H9 (cell line): ENCODE results near the gene CNOT4. TPM values are rescaled to one million over a fixed set of nuclear protein-coding genes. Genes with fewer than 3 reads are reported as not detected.
A peak's percentile ranks its signal among the peaks of the same experiment; 100 is the strongest.

Experiments
- DNase-seq: peaks from one replicate; pipeline ENCODE4 v3.0.0-alpha.2; 2017
- H2AFZ ChIP-seq: one replicate; pipeline ENCODE4 v1.6.1; 2013; ENCODE audit warnings: mild to moderate bottlenecking, low read length, control low read depth, moderate library complexity
- H2AK5ac ChIP-seq: 2 replicates; pipeline ENCODE4 v1.6.1; 2013; ENCODE audit warnings: low read length, control low read depth, mixed read lengths; ENCODE audit not compliant: insufficient read length
- H2BK120ac ChIP-seq: one replicate; pipeline ENCODE4 v1.6.1; 2013; ENCODE audit warnings: low read depth, mild to moderate bottlenecking, low read length, control low read depth, inconsistent platforms; ENCODE audit not compliant: poor library complexity, severe bottlenecking
- H2BK12ac ChIP-seq: 2 replicates; pipeline ENCODE4 v1.6.1; 2013; ENCODE audit warnings: low read length, control low read depth, mixed read lengths, low read depth; ENCODE audit not compliant: insufficient read length
- H2BK15ac ChIP-seq: 2 replicates; pipeline ENCODE4 v1.6.1; 2013; ENCODE audit warnings: low read depth, low read length, control low read depth
- H2BK20ac ChIP-seq: one replicate; pipeline ENCODE4 v1.6.1; 2013; ENCODE audit warnings: low read depth, mild to moderate bottlenecking, low read length, control low read depth, inconsistent platforms; ENCODE audit not compliant: poor library complexity, severe bottlenecking
- H2BK5ac ChIP-seq: 2 replicates; pipeline ENCODE4 v1.6.1; 2013; ENCODE audit warnings: low read length, control low read depth, mixed read lengths; ENCODE audit not compliant: insufficient read length
- H3K14ac ChIP-seq: 2 replicates; pipeline ENCODE4 v1.6.1; 2013; ENCODE audit warnings: low read length, control low read depth; ENCODE audit not compliant: insufficient read depth
- H3K18ac ChIP-seq: 2 replicates; pipeline ENCODE4 v1.6.1; 2013; ENCODE audit warnings: low read depth, mild to moderate bottlenecking, mixed read lengths, low read length, control low read depth; ENCODE audit not compliant: insufficient read length
- H3K23ac ChIP-seq: 2 replicates; pipeline ENCODE4 v1.6.1; 2013; ENCODE audit warnings: low read length, control low read depth, mixed read lengths, low read depth; ENCODE audit not compliant: insufficient read length
- H3K23me2 ChIP-seq: 2 replicates; pipeline ENCODE4 v1.6.1; 2013; ENCODE audit warnings: low read depth, mild to moderate bottlenecking, mixed read lengths, low read length, control low read depth; ENCODE audit not compliant: insufficient read length, poor library complexity, severe bottlenecking
- H3K27ac ChIP-seq: 2 replicates; pipeline ENCODE4 v1.5.1; 2013; ENCODE audit warnings: low read length, control low read depth, mixed read lengths, low read depth; ENCODE audit not compliant: insufficient read length
- H3K27me3 ChIP-seq: 2 replicates; pipeline ENCODE4 v1.6.1; 2013; ENCODE audit warnings: low read length, control low read depth, inconsistent platforms; ENCODE audit not compliant: insufficient read depth
- H3K4ac ChIP-seq: 2 replicates; pipeline ENCODE4 v1.6.1; 2013; ENCODE audit warnings: low read depth, mild to moderate bottlenecking, control low read depth, inconsistent platforms, low read length, moderate library complexity
- H3K4me1 ChIP-seq: 2 replicates; pipeline ENCODE4 v1.6.1; 2013; ENCODE audit warnings: low read length, control low read depth, inconsistent platforms; ENCODE audit not compliant: insufficient read depth
- H3K4me2 ChIP-seq: 2 replicates; pipeline ENCODE4 v1.6.1; 2013; ENCODE audit warnings: low read length, control low read depth, mixed read lengths; ENCODE audit not compliant: insufficient read length, insufficient read depth
- H3K56ac ChIP-seq: 2 replicates; pipeline ENCODE4 v1.6.1; 2013; ENCODE audit warnings: low read depth, mild to moderate bottlenecking, mixed read lengths, low read length, control low read depth; ENCODE audit not compliant: insufficient read length
- H3K79me1 ChIP-seq: 2 replicates; pipeline ENCODE4 v1.6.1; 2013; ENCODE audit warnings: low read depth, mild to moderate bottlenecking, moderate library complexity, low read length, control low read depth, inconsistent platforms; ENCODE audit not compliant: insufficient read depth, poor library complexity, severe bottlenecking
- H3K79me2 ChIP-seq: 2 replicates; pipeline ENCODE4 v1.6.1; 2013; ENCODE audit warnings: low read length, control low read depth, inconsistent platforms; ENCODE audit not compliant: insufficient read depth
- H3K9ac ChIP-seq: 2 replicates; pipeline ENCODE4 v1.6.1; 2013; ENCODE audit warnings: low read length, control low read depth, mixed read lengths; ENCODE audit not compliant: insufficient read length; ENCODE audit errors: extremely low read depth
- H3K9me3 ChIP-seq: one replicate; pipeline ENCODE4 v1.6.1; 2013; ENCODE audit warnings: low read depth, low read length, inconsistent platforms; ENCODE audit not compliant: control insufficient read depth
- H3T11ph ChIP-seq: one replicate; pipeline ENCODE4 v1.6.1; 2013; ENCODE audit warnings: mild to moderate bottlenecking, low read length, control low read depth, inconsistent platforms
- H4K20me1 ChIP-seq: one replicate; pipeline ENCODE4 v1.6.1; 2013; ENCODE audit not compliant: control insufficient read depth, insufficient read length, insufficient read depth
- H4K5ac ChIP-seq: 2 replicates; pipeline ENCODE4 v1.6.1; 2013; ENCODE audit warnings: low read depth, mild to moderate bottlenecking, mixed read lengths, low read length, control low read depth; ENCODE audit not compliant: insufficient read length
- H4K8ac ChIP-seq: replicated peaks from 2 replicates; pipeline ENCODE4 v1.6.1; 2013; ENCODE audit warnings: low read length, control low read depth, mixed read lengths, low read depth; ENCODE audit not compliant: insufficient read length
- H4K91ac ChIP-seq: 2 replicates; pipeline ENCODE4 v1.6.1; 2013; ENCODE audit warnings: low read depth, mild to moderate bottlenecking, moderate library complexity, mixed read lengths, low read length, control low read depth; ENCODE audit not compliant: insufficient read length
- H3K27ac Mint-ChIP-seq, 3 experiments: 2 replicates in 2 of 3; 3 replicates in 1 of 3; pipeline ENCODE4 v1.8.0; 2020 to 2021; ENCODE audit warnings: mixed read lengths in 3 of 3, mild to moderate bottlenecking in 1 of 3, moderate library complexity in 1 of 3
- H3K27me3 Mint-ChIP-seq: 2 replicates; pipeline ENCODE4 v1.8.0; 2021; ENCODE audit warnings: low read depth, mild to moderate bottlenecking, moderate library complexity, mixed read lengths
- H3K36me3 Mint-ChIP-seq, 3 experiments: 2 replicates in 2 of 3; 3 replicates in 1 of 3; pipeline ENCODE4 v1.8.0; 2020 to 2021; ENCODE audit warnings: low read depth in 3 of 3, mixed read lengths in 3 of 3; ENCODE audit not compliant: insufficient read depth in 1 of 3
- H3K4me1 Mint-ChIP-seq, 2 experiments: 2 replicates each; pipeline ENCODE4 v1.8.0; 2020; ENCODE audit warnings: mixed read lengths in 2 of 2
- H3K4me3 Mint-ChIP-seq, 2 experiments: 2 replicates in 1 of 2; 3 replicates in 1 of 2; pipeline ENCODE4 v1.8.0; 2020 to 2021; ENCODE audit warnings: mild to moderate bottlenecking in 2 of 2, mixed read lengths in 2 of 2, moderate library complexity in 1 of 2
- H3K9me3 Mint-ChIP-seq, 2 experiments: 2 replicates in 1 of 2; 3 replicates in 1 of 2; pipeline ENCODE4 v1.8.0; 2020; ENCODE audit warnings: mild to moderate bottlenecking in 2 of 2, mixed read lengths in 2 of 2, moderate library complexity in 1 of 2
- WGBS: extraction: QIAGEN DNeasy Blood & Tissue Kit; methylation state at CpG from one replicate; pipeline ENCODE4 v1.1.7; 2013; ENCODE audit warnings: missing lambda C conversion rate, low lambda C conversion rate, mixed read lengths; ENCODE audit not compliant: insufficient read length; ENCODE audit errors: extremely low coverage; 5-methylcytosine and 5-hydroxymethylcytosine counted together
- total RNA-seq: library from RNA; stranded (reverse); gene quantifications from 2 replicates; pipeline ENCODE4 v1.2.1, GENCODE V29; 2021
- TF ChIP-seq, protein P1 (sequence below): fragments of 200-600 bp; sonication (generic); conservative IDR thresholded peaks from 3 replicates; pipeline ENCODE4 v1.8.0; 2021; ENCODE audit warnings: antibody characterized with exemption, mild to moderate bottlenecking

Gene CNOT4
- total RNA-seq, 1 experiment from 2014 or later, result 27.4 TPM

DNA sequence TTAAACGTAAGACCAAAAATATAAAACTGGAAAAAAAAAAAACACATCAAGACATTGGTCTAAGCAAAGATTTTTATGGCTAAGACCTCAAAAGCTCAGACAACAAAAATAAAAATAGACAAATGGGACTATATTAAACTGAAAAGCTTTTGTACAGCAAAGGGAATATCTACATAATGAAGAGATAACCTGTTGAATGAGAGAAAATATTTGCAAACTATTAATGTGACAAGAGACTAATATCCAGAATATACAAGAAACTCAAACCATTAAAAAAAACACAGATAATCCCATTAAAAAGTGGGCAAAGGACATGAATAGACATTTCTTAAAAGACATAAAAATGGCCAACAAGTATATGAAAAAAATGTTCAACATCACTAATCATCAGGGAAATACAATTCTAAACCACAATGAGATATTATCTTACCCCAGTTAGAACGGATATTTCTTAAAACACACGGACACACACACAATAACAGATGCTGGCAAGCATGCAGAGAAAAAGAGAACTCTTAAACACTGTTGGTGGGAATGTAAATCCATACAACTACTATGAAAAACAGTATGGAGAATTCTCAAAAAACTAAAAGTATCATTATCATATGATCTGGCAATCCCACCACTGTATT lies 28.8 kb downstream of the CNOT4 start:
- no peaks in the 10 kb centered on the region for H3K4me1 ChIP-seq
- no peak overlapping the region for H3K14ac ChIP-seq
- H3K27me3 ChIP-seq, result no peaks in the 10 kb centered on the region
- no peak overlapping the region for H4K91ac ChIP-seq
- H3K79me2 ChIP-seq, result peaks cover 2% of the 10 kb centered on the region; the same call in 1 of the 2 replicates
- no peak overlapping the region for H2AFZ ChIP-seq
- H2AK5ac ChIP-seq, result no peak overlapping the region
- no peak overlapping the region for H3K27ac ChIP-seq
- H3T11ph ChIP-seq, result no peak overlapping the region
- Mint-ChIP-seq H3K36me3 (peaks cover 0 to 3% (median 0%) of the 10 kb centered on the region in 3 experiments; a peak in 1 of 7 replicates), H3K4me3 (no peak overlapping the region), H3K27me3 (no peaks in the 10 kb centered on the region), H3K9me3 (no peaks in the 10 kb centered on the region), H3K4me1 (peaks cover under 1 to 2% of the 10 kb centered on the region in 2 experiments; a peak in 1 of 4 replicates), H3K27ac (0 out of 7 replicates have a peak overlapping the region, but pooled peaks of 2 of the 3 experiments have one; percentile 2 to 13)
- no peak overlapping the region for H2BK12ac ChIP-seq
- no peaks in the 10 kb centered on the region for H4K20me1 ChIP-seq
- no peak overlapping the region for H3K18ac ChIP-seq
- no peak overlapping the region for H3K56ac ChIP-seq
- no peak overlapping the region for H2BK120ac ChIP-seq
- H3K23me2 ChIP-seq, result no peaks in the 10 kb centered on the region
- no peak overlapping the region for H3K4me2 ChIP-seq
- no peak overlapping the region for H4K8ac ChIP-seq
- H3K79me1 ChIP-seq, result peaks cover 9% of the 10 kb centered on the region
- TF ChIP-seq, protein P1, sequence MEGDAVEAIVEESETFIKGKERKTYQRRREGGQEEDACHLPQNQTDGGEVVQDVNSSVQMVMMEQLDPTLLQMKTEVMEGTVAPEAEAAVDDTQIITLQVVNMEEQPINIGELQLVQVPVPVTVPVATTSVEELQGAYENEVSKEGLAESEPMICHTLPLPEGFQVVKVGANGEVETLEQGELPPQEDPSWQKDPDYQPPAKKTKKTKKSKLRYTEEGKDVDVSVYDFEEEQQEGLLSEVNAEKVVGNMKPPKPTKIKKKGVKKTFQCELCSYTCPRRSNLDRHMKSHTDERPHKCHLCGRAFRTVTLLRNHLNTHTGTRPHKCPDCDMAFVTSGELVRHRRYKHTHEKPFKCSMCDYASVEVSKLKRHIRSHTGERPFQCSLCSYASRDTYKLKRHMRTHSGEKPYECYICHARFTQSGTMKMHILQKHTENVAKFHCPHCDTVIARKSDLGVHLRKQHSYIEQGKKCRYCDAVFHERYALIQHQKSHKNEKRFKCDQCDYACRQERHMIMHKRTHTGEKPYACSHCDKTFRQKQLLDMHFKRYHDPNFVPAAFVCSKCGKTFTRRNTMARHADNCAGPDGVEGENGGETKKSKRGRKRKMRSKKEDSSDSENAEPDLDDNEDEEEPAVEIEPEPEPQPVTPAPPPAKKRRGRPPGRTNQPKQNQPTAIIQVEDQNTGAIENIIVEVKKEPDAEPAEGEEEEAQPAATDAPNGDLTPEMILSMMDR, result no peak
- no peaks in the 10 kb centered on the region for H3K9me3 ChIP-seq
- no peak overlapping the region for H2BK5ac ChIP-seq
- H4K5ac ChIP-seq, result no peak overlapping the region
- no peak overlapping the region for H3K9ac ChIP-seq
- H2BK15ac ChIP-seq, result no peak overlapping the region
- H3K23ac ChIP-seq, result no peak overlapping the region
- no peak overlapping the region for H2BK20ac ChIP-seq
- H3K4ac ChIP-seq, result no peak overlapping the region
- WGBS, result no CpG with 5 or more reads among the region's 3 CpGs
- no peak for DNase-seq
